Activated CD4-positive, alpha-beta T cell treated with anti-CD3 and anti-CD28 coated beads, Interleukin-2, Interleukin-6, amounts not matched to agents 100 ng/mL and 50 ng/mL, durations not matched to agents 16 hours and 8 hours (primary cell): ENCODE data around the gene SYCN.
"Not testable (repeated sequence)": the region's sequence is repeated elsewhere in the genome, so short reads cannot be mapped to it uniquely, and the experiment has no call there.

Source experiments
- DNase-seq: peaks from one replicate; pipeline ENCODE4 v3.0.0-alpha.2; 2020

The SYCN gene

GRCh38 chr19:39203372-39204341 lies at the start of gene SYCN:
TSS of gene SYCN (minus strand) at chr19:39204263. CDS start at chr19:39204254, 9 bp downstream.
- no peak for DNase-seq

- no peak for DNase-seq
Observed at GRCh38 chr19:39253374-39254149, 49.5 kb upstream of the SYCN start.

- no peak for DNase-seq
Observed at GRCh38 chr19:39252458-39252857, 48.4 kb upstream of the SYCN start.

GRCh38 chr19:39251846-39252245 lies 47.8 kb upstream of the SYCN start:
- DNase-seq = no peak

- no peak for DNase-seq
Observed at GRCh38 chr19:39251081-39251480, 47.0 kb upstream of the SYCN start.

GRCh38 chr19:39248806-39249205 lies 44.7 kb upstream of the SYCN start, which contains the start of gene IFNL4:
TSS of gene IFNL4 (minus strand) at chr19:39248856.
- no peak for DNase-seq

GRCh38 chr19:39247701-39248664 lies 43.9 kb upstream of the SYCN start:
- no peak for DNase-seq

- peak; percentile 35 for DNase-seq
Observed at GRCh38 chr19:39246951-39247669, 43.0 kb upstream of the SYCN start.

- not testable (repeated sequence) for DNase-seq
Observed at GRCh38 chr19:39245166-39245565, 41.1 kb upstream of the SYCN start.

GRCh38 chr19:39244410-39245100 lies 40.5 kb upstream of the SYCN start, which contains the start of gene IFNL3:
TSS of gene IFNL3 (minus strand) at chr19:39245006. CDS start at chr19:39244967, 39 bp downstream.
- not testable (repeated sequence) for DNase-seq

- not testable (repeated sequence) for DNase-seq
Observed at GRCh38 chr19:39243741-39244140, 39.7 kb upstream of the SYCN start.

- DNase-seq = no peak
Observed at GRCh38 chr19:39240421-39240820, 36.4 kb upstream of the SYCN start.

- no peak for DNase-seq
Observed at GRCh38 chr19:39238944-39239343, 34.9 kb upstream of the SYCN start.

- DNase-seq = no peak
Observed at GRCh38 chr19:39238209-39238608, 34.1 kb upstream of the SYCN start.

GRCh38 chr19:39237200-39238184 lies 33.4 kb upstream of the SYCN start:
- DNase-seq = peak; percentile 58

GRCh38 chr19:39236527-39236926 lies 32.5 kb upstream of the SYCN start:
- no peak for DNase-seq

GRCh38 chr19:39232708-39233107 lies 28.6 kb upstream of the SYCN start:
- no peak for DNase-seq

- DNase-seq = no peak
Observed at GRCh38 chr19:39230096-39230764, 26.2 kb upstream of the SYCN start.

- no peak for DNase-seq
Observed at GRCh38 chr19:39224910-39225309, 20.8 kb upstream of the SYCN start.
